Effector CD8-positive, alpha-beta T cell (primary cell): ENCODE data around the gene RYR3.
"Not testable (repeated sequence)": the region's sequence is repeated elsewhere in the genome, so short reads cannot be mapped to it uniquely, and the experiment has no call there.

Experiments used
- DNase-seq: peaks from one replicate; lab custom pipeline; 2025; lab: John Stamatoyannopoulos, UW

RYR3 gene

GRCh38 chr15:33516563-33516962 lies 205.8 kb downstream of the RYR3 start:
- DNase-seq, result no peak

DNA sequence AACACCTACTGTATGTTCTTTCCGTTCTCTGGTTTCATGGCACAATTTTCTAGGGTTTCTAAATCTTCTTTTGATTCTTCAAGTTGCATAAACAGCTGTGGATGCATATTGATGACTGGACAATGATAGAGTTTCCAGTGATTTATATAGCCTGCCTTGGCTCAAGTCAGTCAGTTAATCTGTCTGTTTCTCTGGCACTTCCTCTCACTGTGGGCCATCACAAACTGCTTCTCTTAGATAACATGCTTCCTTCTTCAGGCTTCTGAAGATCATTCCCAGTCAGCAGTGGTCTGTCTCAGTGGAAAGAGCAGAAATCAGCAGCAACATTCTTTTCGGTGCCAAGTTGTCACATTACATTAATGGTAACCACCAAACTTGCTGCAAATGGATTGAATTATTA lies 207.2 kb downstream of the RYR3 start:
- no peak for DNase-seq

GRCh38 chr15:33518421-33518820 lies 207.7 kb downstream of the RYR3 start:
- no peak for DNase-seq

DNA sequence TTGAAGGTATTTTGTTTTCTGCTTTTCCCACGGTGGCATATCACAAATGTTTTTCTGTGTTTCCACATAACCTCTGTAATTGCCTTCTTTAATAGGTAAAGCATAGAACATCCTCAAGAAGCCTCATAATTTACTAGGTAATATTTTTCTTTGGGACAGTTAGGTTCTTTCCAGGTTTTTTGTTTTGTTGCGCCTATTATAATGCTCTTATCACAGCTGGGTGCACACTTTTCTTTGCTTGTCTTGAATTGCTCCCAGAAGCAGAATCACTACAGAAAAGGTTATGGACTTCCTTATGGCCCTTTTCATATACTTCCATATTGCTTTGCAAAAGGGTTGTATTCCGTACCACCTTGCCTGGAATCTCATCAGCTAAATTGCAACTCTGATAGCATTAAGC lies 213.5 kb downstream of the RYR3 start:
- no peak for DNase-seq

DNA sequence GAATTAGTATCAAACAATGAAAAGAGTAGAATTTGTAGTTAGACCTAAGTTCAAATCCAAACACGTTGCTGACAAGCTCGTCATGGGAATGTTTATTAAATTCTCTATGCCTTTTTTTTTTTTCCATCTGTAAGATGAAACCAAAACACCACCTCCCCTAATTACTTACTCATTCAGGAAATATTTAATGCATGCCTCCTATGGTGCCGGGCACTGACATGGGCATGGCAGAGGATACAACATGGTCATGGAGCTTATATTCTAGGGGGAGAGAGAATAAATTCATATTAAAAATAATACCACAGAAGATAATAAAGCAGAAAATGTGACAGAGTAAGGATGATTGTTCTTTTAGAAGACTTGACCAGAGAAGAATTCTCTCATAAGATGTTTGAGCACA lies 215.8 kb downstream of the RYR3 start:
- no peak for DNase-seq

DNA sequence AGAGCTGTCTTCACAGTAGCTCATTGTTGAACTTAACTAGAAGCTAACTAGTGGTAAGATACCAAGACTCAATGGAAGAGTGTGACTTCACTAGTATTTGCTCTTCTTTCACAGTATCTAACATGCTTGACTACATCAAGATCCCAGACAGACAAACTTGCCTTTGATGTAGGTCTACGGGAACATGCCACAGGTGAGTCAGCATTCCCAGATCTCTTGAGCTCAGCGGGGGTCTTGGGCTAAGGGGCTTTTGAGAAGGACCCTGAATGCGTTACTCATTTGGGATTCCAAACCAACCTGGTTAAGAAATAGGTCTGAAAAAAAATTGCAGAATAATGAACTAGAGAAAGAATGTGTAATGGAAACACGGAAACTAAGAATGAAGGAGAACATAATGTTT lies 222.4 kb downstream of the RYR3 start:
- no peak for DNase-seq

DNA sequence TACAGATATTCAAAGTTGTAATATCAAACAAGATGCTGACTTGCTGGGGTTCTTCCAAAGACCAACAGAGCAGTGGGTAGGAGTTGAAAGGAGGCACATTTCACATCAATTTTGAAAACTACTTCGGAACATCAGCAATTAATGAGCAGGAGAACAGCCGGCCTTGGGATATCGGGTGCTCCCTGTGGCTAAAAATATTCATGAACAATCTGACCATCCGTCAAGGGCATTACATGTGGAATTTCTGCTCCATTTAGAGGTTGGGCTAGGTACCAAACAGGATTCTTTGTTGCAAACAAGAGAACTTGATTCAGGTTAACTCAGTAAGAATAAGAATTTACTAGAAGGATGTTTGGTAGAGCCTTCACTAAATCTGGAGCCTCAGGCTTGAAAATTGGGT lies 223.9 kb downstream of the RYR3 start:
- no peak for DNase-seq

DNA sequence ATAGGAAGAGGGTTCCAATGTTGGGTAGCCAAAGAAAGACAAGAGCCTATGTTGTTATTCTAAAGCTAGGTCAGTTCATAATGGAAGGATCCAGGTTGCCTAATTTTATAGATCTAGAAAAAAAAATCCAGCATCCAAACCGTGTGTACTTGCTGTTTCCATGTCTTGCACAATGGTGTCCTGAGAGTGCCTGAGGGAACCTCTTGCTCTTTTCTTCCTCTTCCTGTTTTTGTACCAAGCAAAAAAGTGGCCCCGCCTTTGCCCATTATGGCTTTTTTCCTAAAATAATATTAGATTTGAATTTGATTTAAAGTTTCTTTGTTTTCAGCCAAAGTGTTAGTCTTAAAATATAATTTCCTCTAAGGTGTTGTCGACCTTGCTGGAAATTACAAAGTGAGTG lies 224.4 kb downstream of the RYR3 start:
- no peak for DNase-seq

DNA sequence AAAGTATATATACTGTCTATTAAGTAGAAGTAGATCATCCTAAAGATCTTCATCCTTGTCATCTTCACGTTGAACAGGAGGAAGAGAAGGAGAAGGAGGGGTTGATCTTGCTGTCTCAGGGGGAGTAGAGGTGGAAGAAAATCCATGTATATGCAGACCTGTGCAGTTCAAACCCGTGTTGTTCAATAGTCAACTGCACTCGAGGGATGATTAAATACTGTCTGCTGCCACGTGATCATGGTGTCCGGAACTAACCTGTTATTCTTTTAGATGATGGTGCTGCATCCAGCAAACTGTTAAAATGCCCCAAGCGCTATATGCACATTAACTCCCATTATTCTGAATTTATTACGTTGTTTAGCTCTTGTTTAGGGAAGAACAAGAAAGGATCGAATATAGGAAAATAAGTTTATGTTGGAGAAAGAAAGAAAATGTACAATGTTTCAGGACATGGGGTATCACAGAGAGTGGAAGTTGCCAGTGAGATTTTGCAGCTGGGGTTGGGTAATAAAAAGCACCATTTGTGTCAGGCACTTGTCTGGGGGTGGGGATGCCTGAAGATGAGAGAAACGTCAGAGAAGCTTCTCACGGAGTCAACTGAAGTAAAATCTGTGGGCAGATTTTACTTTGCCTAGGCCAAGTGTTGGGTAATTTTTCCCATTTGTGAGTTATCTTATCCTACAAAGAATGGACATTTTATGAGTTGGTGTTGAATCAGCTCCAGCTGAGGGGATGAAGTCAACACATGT lies 229.2 kb downstream of the RYR3 start:
- no peak for DNase-seq

DNA sequence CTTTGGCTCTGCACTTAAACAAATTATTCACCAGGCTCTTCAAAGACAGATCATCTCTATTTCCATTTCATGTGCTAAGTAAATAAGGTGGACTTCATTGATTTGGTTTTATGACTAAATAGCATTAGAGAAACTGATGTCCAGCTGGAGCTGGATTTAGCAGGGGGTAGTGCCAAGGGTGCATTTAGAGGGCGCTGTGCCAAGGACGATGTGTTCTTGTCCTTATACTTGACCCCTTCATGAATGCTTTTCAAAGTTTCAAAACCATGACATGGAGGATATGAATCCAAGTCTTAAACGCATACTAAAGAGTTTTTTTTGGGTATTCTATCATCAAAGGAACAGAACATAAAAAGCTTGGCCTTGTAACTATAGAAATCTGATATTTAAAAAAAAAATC lies 233.2 kb downstream of the RYR3 start:
- no peak for DNase-seq

- DNase-seq, result no peak
Measured at GRCh38 chr15:33545866-33546265, 235.1 kb downstream of the RYR3 start.

GRCh38 chr15:33547876-33548275 lies 237.1 kb downstream of the RYR3 start:
- DNase-seq, result no peak

GRCh38 chr15:33551860-33552259 lies 241.1 kb downstream of the RYR3 start:
- no peak for DNase-seq

- DNase-seq, result no peak
Measured at GRCh38 chr15:33553157-33553556, 242.4 kb downstream of the RYR3 start.

GRCh38 chr15:33559207-33559890 lies 248.6 kb downstream of the RYR3 start:
- no peak for DNase-seq

- DNase-seq, result no peak
Measured at GRCh38 chr15:33561407-33561806, 250.6 kb downstream of the RYR3 start.

- DNase-seq, result no peak
Measured at GRCh38 chr15:33561967-33562366, 251.2 kb downstream of the RYR3 start.

- no peak for DNase-seq
Measured at GRCh38 chr15:33565094-33565493, 254.3 kb downstream of the RYR3 start.

- DNase-seq, result no peak
Measured at GRCh38 chr15:33567652-33568051, 256.9 kb downstream of the RYR3 start.

- DNase-seq, result no peak
Measured at GRCh38 chr15:33569036-33569435, 258.3 kb downstream of the RYR3 start.

- DNase-seq, result not testable (repeated sequence)
Measured at GRCh38 chr15:33577911-33578310, 267.1 kb downstream of the RYR3 start.

- no peak for DNase-seq
Measured at GRCh38 chr15:33580526-33580925, 269.8 kb downstream of the RYR3 start.

GRCh38 chr15:33581032-33581431 lies 270.3 kb downstream of the RYR3 start:
- no peak for DNase-seq

DNA sequence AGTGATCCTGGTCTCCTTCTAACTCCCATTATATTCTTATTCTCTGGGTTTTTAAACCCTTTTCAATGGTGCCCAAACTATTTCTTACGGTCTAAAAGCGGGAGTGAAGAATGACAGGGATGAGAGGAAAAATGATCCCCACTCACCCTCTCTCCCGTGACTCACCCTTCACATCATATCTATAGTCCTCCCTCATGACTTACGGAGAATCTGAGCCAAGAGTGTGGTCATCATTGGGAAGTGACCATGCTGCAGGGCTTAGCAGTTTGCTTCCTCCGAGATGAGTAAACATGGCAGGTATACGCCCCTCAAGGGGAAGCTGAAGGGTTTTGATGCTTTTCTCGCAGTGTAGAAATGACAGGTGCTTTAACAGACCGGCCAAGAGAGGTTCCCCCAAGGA lies 274.0 kb downstream of the RYR3 start:
- no peak for DNase-seq
